ENCODE data around the gene B3GNT5.

- no peak for TF ChIP-seq CTCF (conservative IDR thresholded peaks at IDR 0.05; ENCODE audit: low read depth, low read length)
- no peak for TF ChIP-seq EZH2 (IDR thresholded peaks at IDR 0.05; ENCODE audit: borderline replicate concordance, low read depth, low read length, poor library complexity, severe bottlenecking)
These were observed 35.3 kb upstream of the B3GNT5 start for GRCh38 chr3:183217548-183218332.
